Measurements from ENCODE around the gene KANSL1. TPM values are rescaled to one million over a fixed set of nuclear protein-coding genes. Genes with fewer than 3 reads are reported as not detected.

KANSL1 gene
- total RNA-seq, 4 donors from 2014 or later = 57.7 to 91.2 (median 75.1) TPM

DNA sequence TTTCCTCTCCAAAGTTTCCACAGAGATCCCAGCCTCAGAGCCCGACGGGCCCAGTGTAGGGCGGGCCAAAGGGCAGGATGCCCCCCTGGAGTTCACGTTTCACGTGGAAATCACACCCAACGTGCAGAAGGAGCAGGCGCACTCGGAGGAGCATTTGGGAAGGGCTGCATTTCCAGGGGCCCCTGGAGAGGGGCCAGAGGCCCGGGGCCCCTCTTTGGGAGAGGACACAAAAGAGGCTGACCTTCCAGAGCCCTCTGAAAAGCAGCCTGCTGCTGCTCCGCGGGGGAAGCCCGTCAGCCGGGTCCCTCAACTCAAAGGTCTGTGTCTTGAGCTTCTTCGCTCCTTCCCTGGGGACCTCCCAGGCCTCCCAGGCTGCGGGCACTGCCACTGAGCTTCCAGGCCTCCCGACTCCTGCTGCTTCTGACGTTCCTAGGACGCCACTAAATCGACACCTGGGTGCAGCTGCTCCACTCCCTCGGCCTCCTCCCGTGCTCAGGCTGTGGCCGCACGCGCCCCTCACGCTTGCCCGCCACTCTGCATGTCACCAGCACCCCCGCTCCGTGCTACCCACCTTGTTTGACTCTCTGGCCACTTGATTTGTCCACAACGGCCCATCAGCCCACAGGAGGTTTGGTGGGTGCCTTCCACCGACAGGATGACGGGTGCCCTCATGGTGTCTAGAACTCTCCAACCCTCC, 209.5 kb downstream of the KANSL1 start:
- WGBS, 2 donors (ENCODE audit: low coverage in 1 of 2) = 80% methylated on average over 12 of the region's 31 CpGs; no CpG with 5 or more reads in 1 of the 2 donors
- TF ChIP-seq, protein P1, sequence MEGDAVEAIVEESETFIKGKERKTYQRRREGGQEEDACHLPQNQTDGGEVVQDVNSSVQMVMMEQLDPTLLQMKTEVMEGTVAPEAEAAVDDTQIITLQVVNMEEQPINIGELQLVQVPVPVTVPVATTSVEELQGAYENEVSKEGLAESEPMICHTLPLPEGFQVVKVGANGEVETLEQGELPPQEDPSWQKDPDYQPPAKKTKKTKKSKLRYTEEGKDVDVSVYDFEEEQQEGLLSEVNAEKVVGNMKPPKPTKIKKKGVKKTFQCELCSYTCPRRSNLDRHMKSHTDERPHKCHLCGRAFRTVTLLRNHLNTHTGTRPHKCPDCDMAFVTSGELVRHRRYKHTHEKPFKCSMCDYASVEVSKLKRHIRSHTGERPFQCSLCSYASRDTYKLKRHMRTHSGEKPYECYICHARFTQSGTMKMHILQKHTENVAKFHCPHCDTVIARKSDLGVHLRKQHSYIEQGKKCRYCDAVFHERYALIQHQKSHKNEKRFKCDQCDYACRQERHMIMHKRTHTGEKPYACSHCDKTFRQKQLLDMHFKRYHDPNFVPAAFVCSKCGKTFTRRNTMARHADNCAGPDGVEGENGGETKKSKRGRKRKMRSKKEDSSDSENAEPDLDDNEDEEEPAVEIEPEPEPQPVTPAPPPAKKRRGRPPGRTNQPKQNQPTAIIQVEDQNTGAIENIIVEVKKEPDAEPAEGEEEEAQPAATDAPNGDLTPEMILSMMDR (IDR thresholded peaks at IDR 0.05) = no peak
- TF ChIP-seq EP300 (IDR thresholded peaks at IDR 0.05) (no peak), POLR2A (IDR thresholded peaks at IDR 0.05) (no peak), POLR2AphosphoS5 (IDR thresholded peaks at IDR 0.05) (no peak)
- peaks cover 0 to 12% of the 10 kb centered on the region in 2 donors for H3K36me3 ChIP-seq
- H3K27me3 ChIP-seq = no peaks in the 10 kb centered on the region
- H3K9me3 ChIP-seq = no peaks in the 10 kb centered on the region
- no peak for ATAC-seq
- no peak overlapping the region for H3K4me3 ChIP-seq
- no peaks in the 10 kb centered on the region for H3K4me1 ChIP-seq
- no peak overlapping the region for H3K27ac ChIP-seq

DNA sequence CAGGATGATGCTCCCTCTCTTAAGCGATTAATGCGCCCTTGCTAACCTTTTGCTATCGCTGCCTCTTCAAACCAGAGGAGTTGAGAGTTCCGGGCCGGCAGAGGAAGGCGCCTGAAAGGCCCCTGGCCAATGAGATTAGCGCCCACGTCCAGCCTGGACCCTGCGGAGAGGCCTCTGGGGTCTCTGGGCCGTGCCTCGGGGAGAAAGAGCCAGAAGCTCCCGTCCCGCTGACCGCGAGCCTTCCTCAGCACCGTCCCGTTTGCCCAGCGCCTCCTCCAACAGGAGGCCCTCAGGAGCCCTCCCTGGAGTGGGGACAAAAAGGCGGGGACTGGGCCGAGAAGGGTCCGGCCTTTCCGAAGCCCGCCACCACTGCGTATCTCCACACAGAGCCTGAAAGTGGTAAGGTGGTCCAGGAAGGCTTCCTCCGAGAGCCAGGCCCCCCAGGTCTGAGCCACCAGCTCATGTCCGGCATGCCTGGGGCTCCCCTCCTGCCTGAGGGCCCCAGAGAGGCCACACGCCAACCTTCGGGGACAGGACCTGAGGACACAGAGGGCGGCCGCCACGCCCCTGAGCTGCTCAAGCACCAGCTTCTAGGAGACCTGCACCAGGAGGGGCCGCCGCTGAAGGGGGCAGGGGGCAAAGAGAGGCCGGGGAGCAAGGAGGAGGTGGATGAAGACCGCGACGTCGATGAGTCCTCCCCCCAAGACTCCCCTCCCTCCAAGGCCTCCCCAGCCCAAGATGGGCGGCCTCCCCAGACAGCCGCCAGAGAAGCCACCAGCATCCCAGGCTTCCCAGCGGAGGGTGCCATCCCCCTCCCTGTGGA, 210.2 kb downstream of the KANSL1 start:
- Histone ChIP-seq H3K36me3 (peaks cover 0 to 12% of the 10 kb centered on the region in 2 donors), H3K27me3 (no peaks in the 10 kb centered on the region), H3K27ac (no peak overlapping the region), H3K4me3 (no peak overlapping the region), H3K9me3 (no peaks in the 10 kb centered on the region), H3K4me1 (no peaks in the 10 kb centered on the region)
- TF ChIP-seq POLR2A (IDR thresholded peaks at IDR 0.05) = no peak
- TF ChIP-seq, protein P1 (IDR thresholded peaks at IDR 0.05) = no peak
- no peak for TF ChIP-seq EP300 (IDR thresholded peaks at IDR 0.05)
- no peak for TF ChIP-seq POLR2AphosphoS5 (IDR thresholded peaks at IDR 0.05)
- no peak for ATAC-seq
- 53% methylated on average over 3 of the region's 41 CpGs; no CpG with 5 or more reads in 1 of the 2 donors for WGBS, 2 donors (ENCODE audit: low coverage in 1 of 2)

DNA sequence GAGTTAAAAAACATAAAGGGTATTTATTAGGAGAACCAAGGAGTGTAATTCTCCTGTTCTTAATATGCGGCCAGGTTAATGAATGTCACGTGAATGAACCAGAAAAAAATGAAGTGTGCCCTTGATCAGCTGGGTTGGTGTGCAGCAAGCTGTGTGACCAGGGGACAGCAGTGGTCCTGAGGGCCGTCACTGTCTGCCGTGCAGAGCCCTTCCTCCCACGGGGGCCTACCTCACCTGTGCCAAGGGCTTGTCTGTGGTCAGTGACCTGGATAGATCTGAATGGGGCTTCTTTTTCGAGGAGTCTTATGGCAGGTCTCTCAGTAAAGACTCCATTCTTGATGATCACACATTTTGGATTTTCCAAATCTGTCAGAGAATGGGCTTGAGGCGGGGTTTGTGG, 211.9 kb downstream of the KANSL1 start:
- Histone ChIP-seq H3K27ac (no peak overlapping the region), H3K9me3 (no peaks in the 10 kb centered on the region), H3K4me3 (no peak overlapping the region), H3K36me3 (peaks cover 0 to 12% of the 10 kb centered on the region in 2 donors), H3K4me1 (no peaks in the 10 kb centered on the region), H3K27me3 (no peaks in the 10 kb centered on the region)
- WGBS, 2 donors (ENCODE audit: low coverage in 1 of 2) = 83 to 100% methylated on average over 2 to 4 of the region's 7 CpGs
- TF ChIP-seq, protein P1 (IDR thresholded peaks at IDR 0.05) = no peak
- TF ChIP-seq POLR2AphosphoS5 (IDR thresholded peaks at IDR 0.05) = no peak
- TF ChIP-seq EP300 (IDR thresholded peaks at IDR 0.05) = no peak
- no peak for ATAC-seq

DNA sequence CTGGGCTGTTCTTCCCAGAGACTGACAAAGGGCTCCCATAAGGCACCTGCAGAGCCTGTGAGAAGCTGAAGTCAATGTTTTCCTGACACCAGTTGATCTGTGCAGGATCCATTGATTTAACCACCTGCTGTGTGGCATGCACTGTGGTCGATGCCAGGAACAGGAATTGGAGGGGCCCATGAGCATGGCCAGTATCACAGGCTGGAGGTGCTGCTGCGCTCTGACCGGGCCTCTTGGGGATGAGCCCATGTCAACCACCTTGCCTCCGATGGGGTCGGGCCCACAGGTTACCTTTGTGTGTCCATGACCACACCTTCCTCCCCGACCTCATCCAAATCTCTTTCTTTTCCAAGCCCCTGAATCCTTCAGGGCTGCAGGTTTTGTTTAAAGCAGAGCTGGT, 212.4 kb downstream of the KANSL1 start:
- Histone ChIP-seq H3K36me3 (peaks cover 0 to 12% of the 10 kb centered on the region in 2 donors), H3K9me3 (no peaks in the 10 kb centered on the region), H3K27me3 (no peaks in the 10 kb centered on the region), H3K27ac (no peak overlapping the region), H3K4me3 (no peak overlapping the region), H3K4me1 (peaks cover 0 to 3% (median 0%) of the 10 kb centered on the region in 3 donors)
- WGBS, 2 donors (ENCODE audit: low coverage in 1 of 2) = 81 to 86% methylated on average over 3 to 4 of the region's 6 CpGs
- ATAC-seq = no peak
- TF ChIP-seq EP300 (IDR thresholded peaks at IDR 0.05) (no peak), POLR2AphosphoS5 (IDR thresholded peaks at IDR 0.05) (no peak), POLR2A (IDR thresholded peaks at IDR 0.05) (no peak)
- TF ChIP-seq, protein P1 (IDR thresholded peaks at IDR 0.05) = no peak

Small RNA genes lying within 50 kb of the gene (small RNA-seq; reads per million reads assigned to genes)
- 0 reads per million in 4 donors for gene RF00019

Other genes starting within 250 kb of the KANSL1 start
- gene STH, start 194.2 kb downstream of the KANSL1 start, total RNA-seq = not detected
- gene LRRC37A, start 101.7 kb upstream of the KANSL1 start, total RNA-seq = 1 to 10 TPM; 1.1 to 5.1 (median 2.1) TPM
- 10 to 100 TPM in 3 of 4 donors, 1 to 10 TPM in 1; 8.9 to 42.5 (median 15.4) TPM for gene ARL17B, start 168.3 kb upstream of the KANSL1 start, total RNA-seq

Measured in gastroesophageal sphincter (tissue), 4 donors.